Raji (cell line): ENCODE measurements around the gene CFAP20DC.

Source experiments
- POLR2A ChIP-seq: IDR thresholded peaks from 2 replicates; pipeline ENCODE4 v1.6.1; 2011; ENCODE audit warnings: low read depth, low read length, control low read depth; ENCODE audit not compliant: insufficient read depth

CFAP20DC gene

GRCh38 chr3:58754074-58754473 is 295.8 kb downstream of the CFAP20DC start:
- no peak for TF ChIP-seq POLR2A

GRCh38 chr3:58751882-58752567 is 297.8 kb downstream of the CFAP20DC start:
- no peak for TF ChIP-seq POLR2A

GRCh38 chr3:58751235-58751634 is 298.6 kb downstream of the CFAP20DC start:
- no peak for TF ChIP-seq POLR2A

GRCh38 chr3:58749948-58750347 is 299.9 kb downstream of the CFAP20DC start:
- no peak for TF ChIP-seq POLR2A

GRCh38 chr3:58748024-58748423 is 301.8 kb downstream of the CFAP20DC start:
- no peak for TF ChIP-seq POLR2A

GRCh38 chr3:58746758-58747157 is 303.1 kb downstream of the CFAP20DC start:
- TF ChIP-seq POLR2A = no peak

- no peak for TF ChIP-seq POLR2A
These were observed 306.5 kb downstream of the CFAP20DC start for GRCh38 chr3:58743296-58743695.

GRCh38 chr3:58742239-58742638 is 307.6 kb downstream of the CFAP20DC start:
- TF ChIP-seq POLR2A = no peak

GRCh38 chr3:58737644-58738043 is 312.2 kb downstream of the CFAP20DC start:
- TF ChIP-seq POLR2A = no peak

GRCh38 chr3:58731673-58732072 is 318.2 kb downstream of the CFAP20DC start:
- TF ChIP-seq POLR2A = no peak

- no peak for TF ChIP-seq POLR2A
These were observed 321.1 kb downstream of the CFAP20DC start for GRCh38 chr3:58728723-58729122.

GRCh38 chr3:58725326-58725853 is 324.4 kb downstream of the CFAP20DC start:
- no peak for TF ChIP-seq POLR2A

- TF ChIP-seq POLR2A = no peak
These were observed 325.5 kb downstream of the CFAP20DC start for GRCh38 chr3:58724336-58724735.

- TF ChIP-seq POLR2A = no peak
These were observed 326.7 kb downstream of the CFAP20DC start for GRCh38 chr3:58723173-58723572.

- TF ChIP-seq POLR2A = no peak
These were observed 327.3 kb downstream of the CFAP20DC start for GRCh38 chr3:58722561-58722960.

GRCh38 chr3:58720526-58720925 is 329.3 kb downstream of the CFAP20DC start:
- TF ChIP-seq POLR2A = no peak

GRCh38 chr3:58719684-58720083 is 330.1 kb downstream of the CFAP20DC start:
- no peak for TF ChIP-seq POLR2A
